Heart right ventricle (tissue), 16 donors: ENCODE results near the gene PLA2G4E. TPM values are rescaled to one million over a fixed set of nuclear protein-coding genes. Genes with fewer than 3 reads are reported as not detected.

Experiments
- ATAC-seq, 8 donors: fragments of 200-7000 bp; cut with Tn5 transposase; one replicate each; pipeline ENCODE4 v1.9.1; 2020; ENCODE audit warnings: mild to moderate bottlenecking in 8 of 8, moderate library complexity in 8 of 8, moderate number of reproducible peaks in 1 of 8
- DNase-seq, 2 donors: peaks; one replicate each; pipeline ENCODE4 v3.0.0-alpha.2; 2020
- H3K27ac ChIP-seq, 10 donors: fragments of 200-600 bp; sonication (generic) in 2 of 10; one replicate each; pipeline versions ENCODE4 v1.5.0 to v1.8.0; 2020 to 2022; ENCODE audit warnings: mild to moderate bottlenecking in 3 of 10
- H3K27me3 ChIP-seq, 7 donors: fragments of 200-600 bp; one replicate each; pipeline ENCODE4 v1.8.0; 2021 to 2022; ENCODE audit warnings: mild to moderate bottlenecking in 2 of 7
- H3K36me3 ChIP-seq, 9 donors: fragments of 200-600 bp; sonication (generic) in 1 of 9; one replicate each; pipeline versions ENCODE4 v1.5.0 to v1.8.0; 2020 to 2022; ENCODE audit warnings: mild to moderate bottlenecking in 2 of 9
- H3K4me1 ChIP-seq, 9 donors: fragments of 200-600 bp; sonication (generic) in 1 of 9; one replicate each; pipeline versions ENCODE4 v1.5.0 to v1.8.0; 2020 to 2022; ENCODE audit warnings: mild to moderate bottlenecking in 4 of 9
- H3K4me3 ChIP-seq, 10 donors: fragments of 200-600 bp; sonication (generic) in 2 of 10; one replicate each; pipeline versions ENCODE4 v1.5.0 to v1.8.0; 2020 to 2022; ENCODE audit warnings: mild to moderate bottlenecking in 7 of 10, moderate library complexity in 2 of 10
- H3K9me3 ChIP-seq, 11 donors: fragments of 200-600 bp in 10 of 11; sonication (generic) in 2 of 11; one replicate each; pipeline versions ENCODE4 v1.5.0 to v1.8.0; 2013 to 2022; ENCODE audit warnings: mild to moderate bottlenecking in 2 of 11, control low read depth in 1 of 11, moderate library complexity in 1 of 11
- WGBS, 2 donors: extraction: QIAGEN DNeasy Blood & Tissue Kit; methylation state at CpG; one replicate each; pipeline ENCODE4 v1.1.7; 2013; ENCODE audit warnings: inconsistent platforms in 1 of 2; 5-methylcytosine and 5-hydroxymethylcytosine counted together
- intact Hi-C, 10 donors: fragments of 100-400 bp; cut with DNase I; formaldehyde crosslinking; loops; one replicate each; pipeline versions ENCODE4 v1.11.1 to v1.14.2; 2022
- polyA plus RNA-seq, 2 donors: library from polyadenylated mRNA; stranded (reverse); fragments of 200-250 nt; gene quantifications; one replicate each; pipeline ENCODE4 v1.2.3, GENCODE V29; 2013
- total RNA-seq, 10 donors: library from RNA; stranded (reverse); fragmentation: NEBNext Ultra II Directional in 3 of 10; extraction: Animal tissue kit (Norgen Biotek cat#: 25700) in 3 of 10; gene quantifications; one replicate each; pipeline versions ENCODE4 v1.2.1 to v1.2.4, GENCODE V29; 2021 to 2023
- TF ChIP-seq, protein P1 (sequence below), 9 donors: fragments of 200-600 bp; sonication (generic) in 2 of 9; IDR thresholded peaks; one replicate each; pipeline versions ENCODE4 v1.5.0 to v1.8.0; 2021 to 2022; ENCODE audit warnings: antibody characterized with exemption in 9 of 9, mild to moderate bottlenecking in 5 of 9, moderate library complexity in 1 of 9
- donor health status: Arrhythmogenic right ventricular cardiomyopathy.
- donor health status: ischemic (EF 13 %, LVEDD 7.1; RV severe dilation, severe dysfunction).
- donor health status: healthy with polysubstance abuse.
- donor health status: DM: no; HTN: yes; CAD: no.
- donor health status: DM: no; HTN: no; CAD: no.
- donor health status: ischemic (EF 25% LVEDD 6.9; RV normal size, moderate dysfunction).
- donor health status: ischemic (EF 25% LVEDD 5.7; RV mildly dilated, moderate dysfunction).
- donor health status: healthy.
- donor health status: DM: yes; HTN: yes; CAD: no.
- donor health status: Ischemic cardiomyopathy.
- donor health status: ischemic (EF 35%, LVEDD 5.7; RV mildly dilated, moderate dysfunction).
- donor health status: nonischemic (EF 11% LVEDD 7.7; RV severe dilation, severe dysfunction).
- donor health status: DM: yes; HTN: yes; CAD: no.
- donor health status: PGD.
- donor health status: ischemic (EF 29% LVEDD 5.4; RV normal size, mild dysfunction).
- donor health status: nonischemic (EF 23%, LVEDD 6.1; RV moderate dilation, normal function).

Gene PLA2G4E
- total and polyA plus RNA-seq, 12 donors: 0.05 to 0.79 (median 0.07) TPM; not detected in 7

DNA sequence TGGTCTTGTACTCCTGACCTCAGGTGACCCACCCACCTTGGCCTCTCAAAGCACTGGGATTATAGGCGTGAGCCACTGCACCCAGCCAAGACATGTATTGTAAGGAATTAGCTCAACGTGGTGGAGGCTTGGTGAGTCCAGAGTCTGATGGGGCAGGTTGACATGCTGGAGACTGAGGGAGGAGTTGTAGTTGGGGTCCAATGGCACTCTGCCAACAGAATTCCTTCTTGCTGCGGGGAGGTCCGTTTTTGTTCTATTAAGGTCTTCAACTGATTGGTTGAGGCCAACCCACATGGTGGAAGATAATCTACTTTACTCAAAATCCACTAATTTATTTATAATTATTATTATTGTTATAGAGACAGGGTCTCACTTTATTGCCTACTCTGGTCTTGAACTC is 43.4 kb upstream of the PLA2G4E start:
- TF ChIP-seq, protein P1, sequence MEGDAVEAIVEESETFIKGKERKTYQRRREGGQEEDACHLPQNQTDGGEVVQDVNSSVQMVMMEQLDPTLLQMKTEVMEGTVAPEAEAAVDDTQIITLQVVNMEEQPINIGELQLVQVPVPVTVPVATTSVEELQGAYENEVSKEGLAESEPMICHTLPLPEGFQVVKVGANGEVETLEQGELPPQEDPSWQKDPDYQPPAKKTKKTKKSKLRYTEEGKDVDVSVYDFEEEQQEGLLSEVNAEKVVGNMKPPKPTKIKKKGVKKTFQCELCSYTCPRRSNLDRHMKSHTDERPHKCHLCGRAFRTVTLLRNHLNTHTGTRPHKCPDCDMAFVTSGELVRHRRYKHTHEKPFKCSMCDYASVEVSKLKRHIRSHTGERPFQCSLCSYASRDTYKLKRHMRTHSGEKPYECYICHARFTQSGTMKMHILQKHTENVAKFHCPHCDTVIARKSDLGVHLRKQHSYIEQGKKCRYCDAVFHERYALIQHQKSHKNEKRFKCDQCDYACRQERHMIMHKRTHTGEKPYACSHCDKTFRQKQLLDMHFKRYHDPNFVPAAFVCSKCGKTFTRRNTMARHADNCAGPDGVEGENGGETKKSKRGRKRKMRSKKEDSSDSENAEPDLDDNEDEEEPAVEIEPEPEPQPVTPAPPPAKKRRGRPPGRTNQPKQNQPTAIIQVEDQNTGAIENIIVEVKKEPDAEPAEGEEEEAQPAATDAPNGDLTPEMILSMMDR (IDR thresholded peaks at IDR 0.05): no peak
- no peak overlapping the region for H3K27ac ChIP-seq

GRCh38 chr15:42063122-42063848 is 42.4 kb upstream of the PLA2G4E start:
- DNase-seq (no peak), ATAC-seq (no peak)
- H3K36me3 ChIP-seq: no peaks in the 10 kb centered on the region
- TF ChIP-seq, protein P1 (IDR thresholded peaks at IDR 0.05): no peak
- H3K9me3 ChIP-seq: peaks cover 0 to 4% (median 0%) of the 10 kb centered on the region in 11 donors
- H3K4me3 ChIP-seq: no peak overlapping the region
- H3K27me3 ChIP-seq: no peaks in the 10 kb centered on the region
- peaks cover 0 to 14% (median 0%) of the 10 kb centered on the region in 9 donors for H3K4me1 ChIP-seq
- intact Hi-C loops: loop anchor here in 1 of 10 donors (5.0 to 10.0 kb wide), 2 partner anchors 72 to 76 kb away; no protein-coding TSS in a partner anchor
- H3K27ac ChIP-seq: no peak overlapping the region
- WGBS, 2 donors: 93 to 95% methylated on average over 12 of the region's 12 CpGs

More for the DNA sequence above, 43.4 kb upstream of the PLA2G4E start:
- ATAC-seq (no peak), DNase-seq (no peak)
- intact Hi-C loops: loop anchor here in 1 of 10 donors (5.0 to 10.0 kb wide), 2 partner anchors 71 to 77 kb away; no protein-coding TSS in a partner anchor
- H3K9me3 ChIP-seq: peaks cover 0 to 4% (median 0%) of the 10 kb centered on the region in 11 donors
- no peaks in the 10 kb centered on the region for H3K27me3 ChIP-seq
- H3K4me3 ChIP-seq: no peak overlapping the region
- no peaks in the 10 kb centered on the region for H3K36me3 ChIP-seq
- 78 to 86% methylated on average over 4 of the region's 4 CpGs for WGBS, 2 donors
- peaks cover 0 to 14% (median 0%) of the 10 kb centered on the region in 9 donors for H3K4me1 ChIP-seq

DNA sequence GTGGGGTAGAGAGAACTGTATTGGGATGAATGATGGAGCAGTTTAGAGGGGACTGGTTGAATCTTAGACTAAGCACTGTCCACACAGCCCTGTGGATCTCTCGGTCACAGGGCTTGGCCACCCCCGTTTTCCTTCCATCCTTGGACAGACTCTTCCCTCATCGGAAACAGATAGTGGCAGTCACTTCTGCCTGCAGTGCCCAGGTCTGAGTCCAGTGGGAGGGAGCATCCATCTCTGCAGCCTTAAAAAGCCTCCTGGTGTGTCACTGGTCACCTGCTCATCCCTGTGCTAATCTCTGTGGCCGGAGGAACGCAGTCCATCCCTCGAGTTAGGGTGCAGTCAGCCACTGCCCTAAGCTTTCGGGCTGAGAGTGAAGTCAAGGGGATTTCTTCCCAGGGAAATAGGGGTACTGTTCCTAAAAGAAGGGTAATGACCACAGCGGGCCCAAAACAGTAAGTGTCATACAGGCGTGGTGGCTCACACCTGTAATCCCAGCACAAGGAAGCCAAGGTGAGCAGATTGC is 41.5 kb upstream of the PLA2G4E start:
- Histone ChIP-seq H3K36me3 (no peaks in the 10 kb centered on the region), H3K27me3 (peaks cover 0 to 8% (median 0%) of the 10 kb centered on the region in 7 donors), H3K9me3 (peaks cover 0 to under 1% (median 0%) of the 10 kb centered on the region in 11 donors), H3K4me3 (no peak overlapping the region), H3K4me1 (peaks cover 0 to 16% (median 1%) of the 10 kb centered on the region in 9 donors), H3K27ac (no peak overlapping the region)
- TF ChIP-seq, protein P1 (IDR thresholded peaks at IDR 0.05): no peak
- DNase-seq (no peak), ATAC-seq (no peak)
- 93 to 95% methylated on average over 9 of the region's 9 CpGs for WGBS, 2 donors
- intact Hi-C loops: loop anchor here in 1 of 10 donors (5.0 to 10.0 kb wide), 2 partner anchors 72 to 75 kb away; no protein-coding TSS in a partner anchor

DNA sequence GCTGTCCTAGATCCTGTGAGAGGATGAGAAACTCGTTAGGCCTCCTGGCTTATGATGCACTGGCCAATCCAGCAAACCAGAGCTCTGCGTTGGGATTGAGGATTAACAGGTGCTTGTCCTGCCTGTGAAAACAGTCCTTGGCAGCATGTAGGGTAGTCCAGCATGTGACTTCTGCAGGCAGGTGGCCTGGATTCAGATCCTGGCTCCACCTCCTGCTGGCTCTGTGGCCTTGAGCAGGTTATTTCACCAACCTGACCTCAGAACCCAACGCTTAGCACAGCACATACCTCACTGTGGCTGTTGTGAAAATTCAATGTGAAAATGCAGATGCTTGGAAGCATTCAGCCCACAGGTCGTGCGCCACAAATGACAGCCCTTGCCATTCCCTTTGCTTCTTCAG is 40.0 kb upstream of the PLA2G4E start:
- TF ChIP-seq, protein P1 (IDR thresholded peaks at IDR 0.05): no peak
- 73 to 83% methylated on average over 5 of the region's 5 CpGs for WGBS, 2 donors
- no peaks in the 10 kb centered on the region for H3K36me3 ChIP-seq
- H3K4me1 ChIP-seq: peaks cover 0 to 21% (median 8%) of the 10 kb centered on the region in 9 donors
- intact Hi-C loops: loop anchor here in 1 of 10 donors (5.0 to 10.0 kb wide), 2 partner anchors 73 to 74 kb away; no protein-coding TSS in a partner anchor
- H3K9me3 ChIP-seq: no peaks in the 10 kb centered on the region
- no peak overlapping the region for H3K27ac ChIP-seq
- peaks cover 0 to 13% (median 0%) of the 10 kb centered on the region in 7 donors for H3K27me3 ChIP-seq
- DNase-seq (no peak), ATAC-seq (no peak)
- H3K4me3 ChIP-seq: no peak overlapping the region
